T-helper 1 cell (primary cell): ENCODE results near the gene BLACAT1.

ENCODE experiments used
- DNase-seq, 5 donors: peaks; one replicate each; pipeline ENCODE4 v3.0.0-alpha.2; 2012 to 2020

The BLACAT1 gene

GRCh38 chr1:205453466-205453865, 2.4 kb downstream of the BLACAT1 start:
- DNase-seq, result no peak

GRCh38 chr1:205452933-205453332, 2.9 kb downstream of the BLACAT1 start:
- no peak for DNase-seq

- DNase-seq, result no peak
Observed at GRCh38 chr1:205452364-205452763, 3.5 kb downstream of the BLACAT1 start.

GRCh38 chr1:205451759-205452164, 4.1 kb downstream of the BLACAT1 start:
- DNase-seq, result no peak

GRCh38 chr1:205451202-205451601, 4.6 kb downstream of the BLACAT1 start:
- no peak for DNase-seq

GRCh38 chr1:205450448-205450847, 5.4 kb downstream of the BLACAT1 start:
- no peak for DNase-seq

GRCh38 chr1:205449750-205450443, 5.9 kb downstream of the BLACAT1 start:
- peak in 1 of 5 donors; percentile 35 for DNase-seq

- no peak for DNase-seq
Observed at GRCh38 chr1:205449254-205449749, 6.5 kb downstream of the BLACAT1 start.

- no peak for DNase-seq
Observed at GRCh38 chr1:205448540-205449253, 7.1 kb downstream of the BLACAT1 start.

- DNase-seq, result no peak
Observed at GRCh38 chr1:205447457-205448341, 8.1 kb downstream of the BLACAT1 start.

GRCh38 chr1:205446828-205447227, 9.0 kb downstream of the BLACAT1 start:
- no peak for DNase-seq

- DNase-seq, result no peak
Observed at GRCh38 chr1:205445646-205445935, 10.3 kb downstream of the BLACAT1 start.

GRCh38 chr1:205444931-205445645, 10.8 kb downstream of the BLACAT1 start:
- DNase-seq, result no peak

GRCh38 chr1:205444300-205444930, 11.4 kb downstream of the BLACAT1 start:
- no peak for DNase-seq

- DNase-seq, result no peak
Observed at GRCh38 chr1:205443585-205444299, 12.1 kb downstream of the BLACAT1 start.

- DNase-seq, result no peak
Observed at GRCh38 chr1:205442051-205442725, 13.7 kb downstream of the BLACAT1 start.

GRCh38 chr1:205441716-205442050, 14.2 kb downstream of the BLACAT1 start:
- no peak for DNase-seq

- no peak for DNase-seq
Observed at GRCh38 chr1:205441318-205441633, 14.6 kb downstream of the BLACAT1 start.

- peak in 4 of 5 donors; percentile 47 to 77 (median 52) for DNase-seq
Observed at GRCh38 chr1:205440476-205441317, 15.1 kb downstream of the BLACAT1 start.

- DNase-seq, result no peak
Observed at GRCh38 chr1:205440121-205440475, 15.7 kb downstream of the BLACAT1 start.
